GM23338 (cell line): Measurements from ENCODE around the gene BACE2. TPM values are rescaled to one million over a fixed set of nuclear protein-coding genes. Genes with fewer than 3 reads are reported as not detected.

Experiments used
- ATAC-seq: fragments of 200-7000 bp; cut with Tn5 transposase; 3 replicates; pipeline ENCODE4 v1.9.1; 2020
- DNase-seq: peaks from one replicate; pipeline ENCODE4 v3.0.0-alpha.2; 2015; ENCODE audit warnings: low spot score
- H2AFZ ChIP-seq: fragments of 200-600 bp; sonication (generic); 2 replicates; pipeline ENCODE4 v1.8.0; 2016; ENCODE audit warnings: antibody characterized with exemption, mild to moderate bottlenecking, moderate library complexity
- H3F3A ChIP-seq: fragments of 200-600 bp; sonication (generic); replicated peaks from 2 replicates; pipeline ENCODE4 v1.8.0; 2017; ENCODE audit warnings: antibody characterized with exemption, mixed run types, low read depth
- H3K27ac ChIP-seq: fragments of 200-600 bp; sonication (generic); 2 replicates; pipeline ENCODE4 v1.6.1; 2016; ENCODE audit warnings: low read depth
- H3K27me3 ChIP-seq: fragments of 200-600 bp; sonication (generic); 2 replicates; pipeline ENCODE4 v1.8.0; 2016; ENCODE audit warnings: mild to moderate bottlenecking, mixed run types, moderate library complexity; ENCODE audit not compliant: insufficient read depth
- H3K36me3 ChIP-seq: fragments of 200-600 bp; sonication (generic); 2 replicates; pipeline ENCODE4 v1.8.0; 2016; ENCODE audit warnings: mild to moderate bottlenecking; ENCODE audit not compliant: insufficient read depth
- H3K4me1 ChIP-seq: fragments of 200-600 bp; sonication (generic); 2 replicates; pipeline ENCODE4 v1.8.0; 2016; ENCODE audit warnings: mild to moderate bottlenecking, moderate library complexity; ENCODE audit not compliant: insufficient read depth
- H3K4me2 ChIP-seq: fragments of 200-600 bp; sonication (generic); 2 replicates; pipeline ENCODE4 v1.7.1; 2017; ENCODE audit warnings: mixed run types
- H3K4me3 ChIP-seq: fragments of 200-600 bp; sonication (generic); 2 replicates; pipeline ENCODE4 v1.6.1; 2016; ENCODE audit warnings: mixed run types
- H3K79me2 ChIP-seq: fragments of 200-600 bp; sonication (generic); replicated peaks from 2 replicates; pipeline ENCODE4 v1.8.0; 2017; ENCODE audit warnings: mild to moderate bottlenecking; ENCODE audit not compliant: insufficient read depth
- H3K9me2 ChIP-seq: fragments of 200-600 bp; sonication (generic); 2 replicates; pipeline ENCODE4 v1.8.0; 2017; ENCODE audit not compliant: insufficient read depth
- H4K20me1 ChIP-seq: fragments of 200-600 bp; sonication (generic); replicated peaks from 2 replicates; pipeline ENCODE4 v1.8.0; 2017; ENCODE audit warnings: mild to moderate bottlenecking; ENCODE audit not compliant: insufficient read depth
- H3K27ac Mint-ChIP-seq: 2 replicates; pipeline ENCODE4 v1.8.0; 2020; ENCODE audit warnings: inconsistent platforms, mild to moderate bottlenecking, moderate library complexity, mixed read lengths
- H3K27me3 Mint-ChIP-seq: 3 replicates; pipeline ENCODE4 v1.8.0; 2022; ENCODE audit warnings: low read depth, mild to moderate bottlenecking, moderate library complexity, mixed read lengths, inconsistent platforms; ENCODE audit not compliant: insufficient read depth, poor library complexity
- H3K36me3 Mint-ChIP-seq: 3 replicates; pipeline ENCODE4 v1.8.0; 2021; ENCODE audit warnings: low read depth, mild to moderate bottlenecking, inconsistent platforms, moderate library complexity, mixed read lengths
- H3K4me1 Mint-ChIP-seq: 3 replicates; pipeline ENCODE4 v1.8.0; 2020; ENCODE audit warnings: mild to moderate bottlenecking, inconsistent platforms, mixed read lengths
- H3K4me3 Mint-ChIP-seq: 3 replicates; pipeline ENCODE4 v1.8.0; 2021; ENCODE audit warnings: moderate library complexity, mild to moderate bottlenecking, inconsistent platforms, mixed read lengths
- H3K9me3 Mint-ChIP-seq: 3 replicates; pipeline ENCODE4 v1.8.0; 2020; ENCODE audit warnings: moderate library complexity, mild to moderate bottlenecking, inconsistent platforms, mixed read lengths
- CREB1 ChIP-seq: fragments of 250-450 bp; sonication (Bioruptor Pico); IDR thresholded peaks from 2 replicates; pipeline ENCODE4 v1.5.0; 2020; ENCODE audit warnings: low read depth, mild to moderate bottlenecking, moderate library complexity
- EZH2 ChIP-seq: fragments of 200-600 bp; sonication (generic); IDR thresholded peaks from one replicate; pipeline ENCODE4 v1.8.0; 2017; ENCODE audit warnings: antibody characterized with exemption, mild to moderate bottlenecking, low read depth; ENCODE audit not compliant: unreplicated experiment
- EZH2phosphoT487 ChIP-seq: fragments of 200-600 bp; sonication (generic); IDR thresholded peaks from one replicate; pipeline ENCODE4 v1.8.1; 2018; ENCODE audit warnings: antibody characterized with exemption; ENCODE audit not compliant: unreplicated experiment
- JUNB ChIP-seq: IDR thresholded peaks from one replicate; pipeline ENCODE4 v1.6.1; 2016; ENCODE audit warnings: antibody characterized with exemption; ENCODE audit not compliant: unreplicated experiment
- NANOG ChIP-seq: IDR thresholded peaks from 2 replicates; pipeline ENCODE4 v1.6.1; 2016; ENCODE audit warnings: antibody characterized with exemption, borderline replicate concordance
- POLR2AphosphoS5 ChIP-seq: IDR thresholded peaks from 2 replicates; pipeline ENCODE4 v1.6.1; 2016; ENCODE audit warnings: antibody characterized with exemption, low read depth
- STAT1 ChIP-seq: IDR thresholded peaks from one replicate; pipeline ENCODE4 v1.6.1; 2016; ENCODE audit warnings: antibody characterized with exemption; ENCODE audit not compliant: unreplicated experiment
- ZNF114 ChIP-seq: fragments of 250-450 bp; sonication (Bioruptor Pico); IDR thresholded peaks from 2 replicates; pipeline ENCODE4 v1.5.0; 2020; ENCODE audit warnings: mild to moderate bottlenecking, moderate library complexity
- ZNF331 ChIP-seq: fragments of 250-450 bp; sonication (Bioruptor Pico); IDR thresholded peaks from 2 replicates; pipeline ENCODE4 v1.5.0; 2020; ENCODE audit warnings: low read depth, mild to moderate bottlenecking, moderate library complexity
- polyA plus RNA-seq: library from polyadenylated mRNA; unstranded; fragments of >200 nt; fragmentation: Nextera tagmentation; extraction: Ambion mirVana; gene quantifications from 2 replicates; pipeline ENCODE4 v1.2.1, GENCODE V29; 2016
- total RNA-seq: library from RNA; depleted of rRNA; stranded (reverse); fragments of >200 nt; shearing (Covaris generic); gene quantifications from 2 replicates; pipeline ENCODE4 v1.2.3, GENCODE V29; 2014
- TF ChIP-seq, protein P1 (sequence below): IDR thresholded peaks from 2 replicates; pipeline ENCODE4 v1.6.1; 2016; ENCODE audit warnings: antibody characterized with exemption
- TF ChIP-seq, protein P2 (sequence below), 2 experiments: fragments of 200-600 bp in 1 of 2; sonication (generic) in 1 of 2; conservative IDR thresholded peaks; 2 replicates each; pipeline versions ENCODE4 v1.5.1 to v1.6.1; 2016 to 2017; ENCODE audit warnings: antibody characterized with exemption in 2 of 2, low read depth in 2 of 2, mild to moderate bottlenecking in 2 of 2, moderate library complexity in 1 of 2
- TF ChIP-seq, protein P3 (sequence below): IDR thresholded peaks from one replicate; pipeline ENCODE4 v1.6.1; 2018; ENCODE audit warnings: antibody characterized with exemption; ENCODE audit not compliant: unreplicated experiment

Gene BACE2
- total and polyA plus RNA-seq, 2 experiments from 2014 or later, result 3.5 to 6.8 TPM

DNA sequence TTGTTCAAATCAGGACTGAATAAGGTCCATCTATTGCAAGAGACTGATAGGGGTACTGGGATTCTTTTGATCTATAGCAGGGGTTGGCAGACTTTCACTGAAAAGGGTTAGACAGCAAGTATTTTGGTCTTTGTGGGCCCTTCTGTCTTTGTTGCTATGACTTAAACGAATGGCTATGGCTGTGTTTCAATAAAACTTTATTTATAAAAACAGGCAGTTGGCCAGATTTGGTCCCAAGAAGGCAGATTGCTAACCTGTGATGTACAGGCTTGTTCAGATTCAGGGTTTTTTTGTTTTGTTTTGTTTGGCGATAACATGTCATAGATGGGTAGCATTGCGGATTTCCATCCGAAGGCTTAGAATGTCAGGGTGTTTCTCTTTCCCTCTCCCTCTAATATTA is 3.9 kb upstream of the BACE2 start:
- no peak for TF ChIP-seq NANOG
- no peak for TF ChIP-seq EZH2
- TF ChIP-seq JUNB, result no peak
- TF ChIP-seq STAT1, result no peak
- TF ChIP-seq, protein P1, sequence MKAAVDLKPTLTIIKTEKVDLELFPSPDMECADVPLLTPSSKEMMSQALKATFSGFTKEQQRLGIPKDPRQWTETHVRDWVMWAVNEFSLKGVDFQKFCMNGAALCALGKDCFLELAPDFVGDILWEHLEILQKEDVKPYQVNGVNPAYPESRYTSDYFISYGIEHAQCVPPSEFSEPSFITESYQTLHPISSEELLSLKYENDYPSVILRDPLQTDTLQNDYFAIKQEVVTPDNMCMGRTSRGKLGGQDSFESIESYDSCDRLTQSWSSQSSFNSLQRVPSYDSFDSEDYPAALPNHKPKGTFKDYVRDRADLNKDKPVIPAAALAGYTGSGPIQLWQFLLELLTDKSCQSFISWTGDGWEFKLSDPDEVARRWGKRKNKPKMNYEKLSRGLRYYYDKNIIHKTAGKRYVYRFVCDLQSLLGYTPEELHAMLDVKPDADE, result no peak
- TF ChIP-seq CREB1 (CRISPR knock-in tag), result no peak
- TF ChIP-seq POLR2AphosphoS5, result no peak
- TF ChIP-seq, protein P2, sequence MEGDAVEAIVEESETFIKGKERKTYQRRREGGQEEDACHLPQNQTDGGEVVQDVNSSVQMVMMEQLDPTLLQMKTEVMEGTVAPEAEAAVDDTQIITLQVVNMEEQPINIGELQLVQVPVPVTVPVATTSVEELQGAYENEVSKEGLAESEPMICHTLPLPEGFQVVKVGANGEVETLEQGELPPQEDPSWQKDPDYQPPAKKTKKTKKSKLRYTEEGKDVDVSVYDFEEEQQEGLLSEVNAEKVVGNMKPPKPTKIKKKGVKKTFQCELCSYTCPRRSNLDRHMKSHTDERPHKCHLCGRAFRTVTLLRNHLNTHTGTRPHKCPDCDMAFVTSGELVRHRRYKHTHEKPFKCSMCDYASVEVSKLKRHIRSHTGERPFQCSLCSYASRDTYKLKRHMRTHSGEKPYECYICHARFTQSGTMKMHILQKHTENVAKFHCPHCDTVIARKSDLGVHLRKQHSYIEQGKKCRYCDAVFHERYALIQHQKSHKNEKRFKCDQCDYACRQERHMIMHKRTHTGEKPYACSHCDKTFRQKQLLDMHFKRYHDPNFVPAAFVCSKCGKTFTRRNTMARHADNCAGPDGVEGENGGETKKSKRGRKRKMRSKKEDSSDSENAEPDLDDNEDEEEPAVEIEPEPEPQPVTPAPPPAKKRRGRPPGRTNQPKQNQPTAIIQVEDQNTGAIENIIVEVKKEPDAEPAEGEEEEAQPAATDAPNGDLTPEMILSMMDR (conservative IDR thresholded peaks at IDR 0.05; ENCODE audit: low read depth in 2 of 2), result no peak
- TF ChIP-seq EZH2phosphoT487, result no peak
- TF ChIP-seq ZNF114 (CRISPR knock-in tag), result no peak
- Histone ChIP-seq H3K36me3 (no peaks in the 10 kb centered on the region), H3K4me1 (peaks cover 6% of the 10 kb centered on the region; the same call in 1 of the 2 replicates), H4K20me1 (no peaks in the 10 kb centered on the region), H3K27me3 (peaks cover 38% of the 10 kb centered on the region), H3F3A (no peaks in the 10 kb centered on the region), H3K4me2 (no peak overlapping the region), H2AFZ (no peak overlapping the region), H3K4me3 (no peak overlapping the region), H3K9me2 (no peaks in the 10 kb centered on the region), H3K27ac (no peak overlapping the region), H3K79me2 (no peaks in the 10 kb centered on the region)
- peaks cover 5% of the 10 kb centered on the region for H3K9me3 Mint-ChIP-seq
- peaks cover 4% of the 10 kb centered on the region for H3K4me1 Mint-ChIP-seq
- peaks cover under 1% of the 10 kb centered on the region; the same call in 1 of the 3 replicates for H3K36me3 Mint-ChIP-seq
- H3K4me3 Mint-ChIP-seq, result no peak overlapping the region
- no peak for DNase-seq
- H3K27ac Mint-ChIP-seq, result no peak overlapping the region
- ATAC-seq, result no peak
- H3K27me3 Mint-ChIP-seq, result peaks cover 14% of the 10 kb centered on the region

DNA sequence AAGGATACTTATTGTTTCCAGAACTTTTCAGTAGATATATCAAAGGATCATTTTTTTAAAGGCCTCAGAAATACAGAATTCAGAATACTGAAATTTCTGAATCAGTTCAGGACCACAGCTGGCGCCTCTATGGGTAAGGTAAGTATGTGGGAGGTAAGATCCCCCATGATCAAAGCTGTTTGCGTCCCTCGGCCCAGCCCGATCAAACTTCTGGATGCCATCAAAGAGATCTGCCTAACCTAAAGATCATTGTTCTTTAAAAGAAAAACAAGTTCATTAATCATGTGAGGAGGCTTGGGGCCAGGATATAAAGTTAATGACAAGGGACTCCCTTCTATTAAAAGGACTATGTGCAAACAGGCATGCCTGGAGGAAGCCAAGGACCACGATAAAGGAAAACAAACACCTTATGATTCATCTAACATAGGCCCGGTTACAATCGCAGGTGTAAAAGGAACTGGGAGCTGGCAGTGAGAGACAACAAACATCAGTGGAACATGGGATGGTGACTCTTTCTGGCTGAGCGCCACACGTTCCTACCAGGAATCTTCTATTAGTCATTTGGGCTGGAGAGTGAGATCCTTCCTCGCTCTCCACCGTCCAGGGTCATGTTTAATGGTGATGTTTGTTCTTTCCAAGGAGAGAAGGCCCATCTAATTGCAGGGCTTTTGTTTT is 2.8 kb upstream of the BACE2 start:
- H3K27me3 ChIP-seq, result peaks cover 49% of the 10 kb centered on the region
- no peaks in the 10 kb centered on the region for H3K79me2 ChIP-seq
- no peak overlapping the region for H3K27ac Mint-ChIP-seq
- no peaks in the 10 kb centered on the region; the same call in 1 of the 2 replicates for H4K20me1 ChIP-seq
- DNase-seq (no peak), ATAC-seq (no peak)
- H3K36me3 Mint-ChIP-seq, result peaks cover 4% of the 10 kb centered on the region; the same call in 1 of the 3 replicates
- H3K27me3 Mint-ChIP-seq, result peaks cover 22% of the 10 kb centered on the region
- H3K4me3 ChIP-seq, result no peak overlapping the region
- no peak overlapping the region for H3K4me2 ChIP-seq
- no peaks in the 10 kb centered on the region for H3K36me3 ChIP-seq
- peaks cover 17% of the 10 kb centered on the region; the same call in 1 of the 2 replicates for H3K4me1 ChIP-seq
- H3F3A ChIP-seq, result no peaks in the 10 kb centered on the region
- H3K27ac ChIP-seq, result no peak overlapping the region
- H3K9me3 Mint-ChIP-seq, result peaks cover 4% of the 10 kb centered on the region; the same call in 2 of the 3 replicates
- no peaks in the 10 kb centered on the region for H3K9me2 ChIP-seq
- H3K4me3 Mint-ChIP-seq, result no peak overlapping the region
- peaks cover 12% of the 10 kb centered on the region for H3K4me1 Mint-ChIP-seq
- no peak overlapping the region for H2AFZ ChIP-seq
- TF ChIP-seq, protein P3, sequence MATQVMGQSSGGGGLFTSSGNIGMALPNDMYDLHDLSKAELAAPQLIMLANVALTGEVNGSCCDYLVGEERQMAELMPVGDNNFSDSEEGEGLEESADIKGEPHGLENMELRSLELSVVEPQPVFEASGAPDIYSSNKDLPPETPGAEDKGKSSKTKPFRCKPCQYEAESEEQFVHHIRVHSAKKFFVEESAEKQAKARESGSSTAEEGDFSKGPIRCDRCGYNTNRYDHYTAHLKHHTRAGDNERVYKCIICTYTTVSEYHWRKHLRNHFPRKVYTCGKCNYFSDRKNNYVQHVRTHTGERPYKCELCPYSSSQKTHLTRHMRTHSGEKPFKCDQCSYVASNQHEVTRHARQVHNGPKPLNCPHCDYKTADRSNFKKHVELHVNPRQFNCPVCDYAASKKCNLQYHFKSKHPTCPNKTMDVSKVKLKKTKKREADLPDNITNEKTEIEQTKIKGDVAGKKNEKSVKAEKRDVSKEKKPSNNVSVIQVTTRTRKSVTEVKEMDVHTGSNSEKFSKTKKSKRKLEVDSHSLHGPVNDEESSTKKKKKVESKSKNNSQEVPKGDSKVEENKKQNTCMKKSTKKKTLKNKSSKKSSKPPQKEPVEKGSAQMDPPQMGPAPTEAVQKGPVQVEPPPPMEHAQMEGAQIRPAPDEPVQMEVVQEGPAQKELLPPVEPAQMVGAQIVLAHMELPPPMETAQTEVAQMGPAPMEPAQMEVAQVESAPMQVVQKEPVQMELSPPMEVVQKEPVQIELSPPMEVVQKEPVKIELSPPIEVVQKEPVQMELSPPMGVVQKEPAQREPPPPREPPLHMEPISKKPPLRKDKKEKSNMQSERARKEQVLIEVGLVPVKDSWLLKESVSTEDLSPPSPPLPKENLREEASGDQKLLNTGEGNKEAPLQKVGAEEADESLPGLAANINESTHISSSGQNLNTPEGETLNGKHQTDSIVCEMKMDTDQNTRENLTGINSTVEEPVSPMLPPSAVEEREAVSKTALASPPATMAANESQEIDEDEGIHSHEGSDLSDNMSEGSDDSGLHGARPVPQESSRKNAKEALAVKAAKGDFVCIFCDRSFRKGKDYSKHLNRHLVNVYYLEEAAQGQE, result no peak
- TF ChIP-seq JUNB, result no peak
- TF ChIP-seq ZNF114 (CRISPR knock-in tag), result no peak
- no peak for TF ChIP-seq POLR2AphosphoS5
- no peak for TF ChIP-seq EZH2
- TF ChIP-seq NANOG, result no peak
- TF ChIP-seq, protein P1, result no peak
- TF ChIP-seq, protein P2 (conservative IDR thresholded peaks at IDR 0.05; ENCODE audit: low read depth in 2 of 2), result no peak
- no peak for TF ChIP-seq ZNF331 (CRISPR knock-in tag)
- TF ChIP-seq STAT1, result no peak
- no peak for TF ChIP-seq EZH2phosphoT487
- no peak for TF ChIP-seq CREB1 (CRISPR knock-in tag)
